AG09309 (cell line): ENCODE data around the gene TECPR2.

Experiments
- DNase-seq: peaks from one replicate; pipeline ENCODE4 v3.0.0-alpha.2; 2010; ENCODE audit warnings: low read depth
- H3K4me3 ChIP-seq: 2 replicates; pipeline ENCODE4 v1.5.1; 2011; ENCODE audit warnings: mild to moderate bottlenecking, low read depth, low read length, moderate library complexity; ENCODE audit not compliant: control insufficient read depth
- TF ChIP-seq, protein P1 (sequence below): IDR thresholded peaks from 2 replicates; pipeline ENCODE4 v1.5.1; 2011; ENCODE audit warnings: mild to moderate bottlenecking, low read depth, low read length, inconsistent platforms; ENCODE audit not compliant: insufficient read depth, control insufficient read depth; ENCODE audit errors: missing control alignments

TECPR2 gene

DNA sequence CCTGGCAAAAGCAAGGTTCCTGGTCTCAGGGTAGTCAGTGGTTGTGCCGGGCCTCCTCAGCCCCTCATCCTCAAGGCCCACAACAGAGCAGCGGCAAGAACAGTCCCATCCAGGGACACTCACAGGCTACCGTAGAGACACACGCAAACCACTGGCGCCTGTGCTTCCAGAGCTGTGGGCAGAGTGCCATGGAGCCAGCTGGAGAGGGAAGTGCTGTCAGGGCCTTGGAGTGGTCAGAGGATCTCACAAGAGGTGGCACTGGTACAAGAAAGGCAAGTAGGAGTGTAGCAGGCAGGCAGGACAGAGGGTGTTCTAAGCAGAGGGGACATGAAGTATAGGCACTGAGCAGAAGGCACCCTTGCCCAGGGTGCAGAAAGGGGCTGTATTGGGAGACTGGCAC lies 112.2 kb downstream of the TECPR2 start:
- no peak overlapping the region for H3K4me3 ChIP-seq
- DNase-seq = no peak
- TF ChIP-seq, protein P1, sequence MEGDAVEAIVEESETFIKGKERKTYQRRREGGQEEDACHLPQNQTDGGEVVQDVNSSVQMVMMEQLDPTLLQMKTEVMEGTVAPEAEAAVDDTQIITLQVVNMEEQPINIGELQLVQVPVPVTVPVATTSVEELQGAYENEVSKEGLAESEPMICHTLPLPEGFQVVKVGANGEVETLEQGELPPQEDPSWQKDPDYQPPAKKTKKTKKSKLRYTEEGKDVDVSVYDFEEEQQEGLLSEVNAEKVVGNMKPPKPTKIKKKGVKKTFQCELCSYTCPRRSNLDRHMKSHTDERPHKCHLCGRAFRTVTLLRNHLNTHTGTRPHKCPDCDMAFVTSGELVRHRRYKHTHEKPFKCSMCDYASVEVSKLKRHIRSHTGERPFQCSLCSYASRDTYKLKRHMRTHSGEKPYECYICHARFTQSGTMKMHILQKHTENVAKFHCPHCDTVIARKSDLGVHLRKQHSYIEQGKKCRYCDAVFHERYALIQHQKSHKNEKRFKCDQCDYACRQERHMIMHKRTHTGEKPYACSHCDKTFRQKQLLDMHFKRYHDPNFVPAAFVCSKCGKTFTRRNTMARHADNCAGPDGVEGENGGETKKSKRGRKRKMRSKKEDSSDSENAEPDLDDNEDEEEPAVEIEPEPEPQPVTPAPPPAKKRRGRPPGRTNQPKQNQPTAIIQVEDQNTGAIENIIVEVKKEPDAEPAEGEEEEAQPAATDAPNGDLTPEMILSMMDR = no peak

DNA sequence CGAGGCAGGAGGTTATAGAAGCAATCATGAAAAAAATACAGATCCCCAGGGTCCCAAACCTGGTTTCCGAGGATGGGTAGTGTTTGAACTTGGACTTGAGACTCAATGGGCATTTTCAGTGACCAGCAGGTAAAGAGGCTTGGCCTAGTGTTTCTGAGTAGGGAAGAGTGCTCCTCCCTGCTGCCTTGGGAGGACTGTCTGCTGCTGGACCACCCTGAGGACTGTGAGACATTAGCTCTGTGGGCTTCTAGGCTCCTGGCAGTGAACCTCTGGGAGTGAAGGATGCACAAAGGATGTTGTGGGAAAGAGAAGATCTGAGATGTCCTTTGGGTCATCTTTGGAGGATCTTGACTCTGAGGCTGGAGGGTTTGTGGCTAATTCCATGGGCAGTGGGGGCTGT lies 116.4 kb downstream of the TECPR2 start:
- TF ChIP-seq, protein P1 = no peak
- DNase-seq = no peak
- H3K4me3 ChIP-seq = no peak overlapping the region

DNA sequence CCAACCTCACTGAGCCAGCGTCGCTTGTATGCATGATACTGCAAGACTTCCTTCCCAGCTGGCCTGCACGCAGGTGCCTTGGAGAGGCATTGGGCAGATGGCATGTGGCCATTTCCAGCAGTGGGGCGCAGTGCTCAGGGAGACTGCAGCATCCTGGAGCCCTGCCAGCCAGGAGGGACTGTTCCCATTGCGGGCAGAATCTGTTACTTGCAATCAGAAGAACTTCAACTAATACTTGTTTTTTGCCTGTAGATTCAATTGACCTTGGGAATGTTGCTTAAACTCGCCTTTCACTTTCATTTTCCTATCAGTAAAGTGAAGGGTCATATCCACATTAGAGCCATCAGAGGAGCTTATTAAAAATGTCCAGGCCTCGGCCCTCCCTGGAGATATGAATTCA lies 117.0 kb downstream of the TECPR2 start:
- TF ChIP-seq, protein P1 = no peak
- no peak for DNase-seq
- H3K4me3 ChIP-seq = no peak overlapping the region

DNA sequence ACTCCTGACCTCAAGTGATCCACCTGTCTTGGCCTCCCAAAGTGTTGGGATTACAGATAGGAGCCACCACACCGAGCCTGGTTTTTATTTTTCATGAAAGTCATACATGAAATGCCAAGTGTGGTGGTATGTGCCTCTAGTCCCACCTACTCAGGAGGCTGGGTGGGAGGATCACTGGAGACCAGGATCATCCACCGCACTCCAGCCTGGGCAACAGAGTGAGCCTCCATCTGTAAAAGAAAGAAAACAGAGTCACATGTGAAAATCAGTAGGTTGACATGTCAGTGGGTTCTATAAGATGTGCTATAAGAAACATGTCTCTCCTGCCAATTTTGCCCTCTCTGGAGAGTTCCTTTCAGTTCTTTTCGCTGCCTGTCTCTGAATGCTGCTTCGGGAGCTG lies 118.6 kb downstream of the TECPR2 start:
- no peak for DNase-seq
- no peak overlapping the region for H3K4me3 ChIP-seq
- TF ChIP-seq, protein P1 = no peak

DNA sequence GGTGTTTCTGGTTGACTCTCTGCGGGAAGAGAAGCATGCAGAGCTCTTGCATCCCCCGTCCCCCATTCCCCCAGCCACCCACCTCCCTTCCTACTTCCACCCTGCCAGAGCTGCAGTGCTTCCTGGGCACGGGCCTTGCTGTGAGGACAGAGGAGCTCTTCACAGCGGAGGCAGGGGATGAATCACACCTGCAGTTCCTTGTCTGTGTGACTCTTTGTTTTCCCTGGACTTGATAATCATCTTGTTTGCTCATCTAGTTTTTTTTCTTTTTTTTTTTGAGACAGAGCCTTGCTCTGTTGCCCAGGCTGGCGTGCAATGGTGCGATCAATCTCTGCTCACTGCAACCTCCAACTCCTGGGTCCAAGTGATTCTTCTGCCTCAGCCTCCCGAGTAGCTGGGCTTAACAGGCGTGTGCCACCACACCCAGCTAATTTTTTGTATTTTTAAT lies 119.1 kb downstream of the TECPR2 start:
- H3K4me3 ChIP-seq = no peak overlapping the region
- DNase-seq = no peak
- TF ChIP-seq, protein P1 = no peak

DNA sequence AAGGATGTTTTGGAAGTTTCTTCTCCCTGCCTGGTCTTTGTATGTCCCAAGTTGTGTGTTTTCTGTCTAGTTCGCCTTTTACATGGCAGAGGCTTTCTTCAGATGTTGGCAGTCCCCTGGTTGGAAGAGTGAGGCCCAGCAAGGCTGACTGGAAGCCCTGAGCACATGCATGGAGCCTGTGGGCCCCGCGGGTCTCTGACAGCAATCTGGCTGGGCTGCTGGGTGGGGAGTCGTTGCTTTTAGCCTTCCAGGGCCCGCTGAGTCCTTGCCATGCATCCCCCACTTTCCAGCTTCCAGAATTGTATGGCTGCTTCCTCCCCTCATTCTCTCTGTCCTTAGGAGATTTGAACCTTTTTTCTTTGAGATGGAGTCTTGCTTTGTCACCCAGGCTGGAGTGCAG lies 121.6 kb downstream of the TECPR2 start:
- H3K4me3 ChIP-seq = no peak overlapping the region
- no peak for DNase-seq
- TF ChIP-seq, protein P1 = no peak
